Trophoblast cell (in vitro differentiated cells and primary cell): ENCODE measurements around the gene RTL1.

ENCODE experiments used
- DNase-seq, 2 donors: peaks; one replicate each; pipeline ENCODE4 v3.0.0-alpha.2; 2016
- H2AFZ ChIP-seq: 2 replicates; pipeline ENCODE4 v1.6.1; 2013; ENCODE audit warnings: low read length, moderate library complexity, mild to moderate bottlenecking; ENCODE audit not compliant: insufficient read depth, poor library complexity
- H2AK5ac ChIP-seq: 2 replicates; pipeline ENCODE4 v1.6.1; 2013; ENCODE audit warnings: mild to moderate bottlenecking, low read length
- H2BK120ac ChIP-seq: 2 replicates; pipeline ENCODE4 v1.6.1; 2013; ENCODE audit warnings: low read length, mild to moderate bottlenecking, moderate library complexity; ENCODE audit not compliant: insufficient read depth, poor library complexity
- H2BK12ac ChIP-seq: 2 replicates; pipeline ENCODE4 v1.6.1; 2013; ENCODE audit warnings: mild to moderate bottlenecking, low read length, moderate library complexity
- H2BK5ac ChIP-seq: 2 replicates; pipeline ENCODE4 v1.6.1; 2013; ENCODE audit warnings: low read length, low read depth, moderate library complexity, mild to moderate bottlenecking; ENCODE audit not compliant: poor library complexity
- H3K14ac ChIP-seq: 2 replicates; pipeline ENCODE4 v1.6.1; 2013; ENCODE audit warnings: mild to moderate bottlenecking, low read length
- H3K18ac ChIP-seq: 2 replicates; pipeline ENCODE4 v1.6.1; 2013; ENCODE audit warnings: mild to moderate bottlenecking, low read length
- H3K23ac ChIP-seq: 2 replicates; pipeline ENCODE4 v1.6.1; 2013; ENCODE audit warnings: low read length
- H3K27ac ChIP-seq: 2 replicates; pipeline ENCODE4 v1.5.1; 2013; ENCODE audit warnings: low read depth, mild to moderate bottlenecking, inconsistent platforms, low read length, moderate library complexity
- H3K27me3 ChIP-seq: 2 replicates; pipeline ENCODE4 v1.6.1; 2013; ENCODE audit warnings: inconsistent platforms, mild to moderate bottlenecking, low read length, moderate library complexity; ENCODE audit not compliant: insufficient read depth
- H3K36me3 ChIP-seq, 2 experiments: 1 replicate in 1 of 2; 2 replicates in 1 of 2; pipeline ENCODE4 v1.6.1; 2013; ENCODE audit warnings: low read length in 2 of 2, mild to moderate bottlenecking in 2 of 2, moderate library complexity in 1 of 2; ENCODE audit not compliant: insufficient read depth in 2 of 2, control insufficient read depth in 1 of 2
- H3K4ac ChIP-seq: 2 replicates; pipeline ENCODE4 v1.6.1; 2013; ENCODE audit warnings: low read depth, mild to moderate bottlenecking, low read length, moderate library complexity
- H3K4me1 ChIP-seq, 2 experiments: 1 replicate in 1 of 2; 2 replicates in 1 of 2; pipeline ENCODE4 v1.6.1; 2013; ENCODE audit warnings: low read length in 2 of 2, mild to moderate bottlenecking in 2 of 2, moderate library complexity in 1 of 2; ENCODE audit not compliant: insufficient read depth in 2 of 2, control insufficient read depth in 1 of 2
- H3K4me2 ChIP-seq: 2 replicates; pipeline ENCODE4 v1.6.1; 2013; ENCODE audit warnings: inconsistent platforms, mild to moderate bottlenecking, low read length, moderate library complexity
- H3K4me3 ChIP-seq: 2 replicates; pipeline ENCODE4 v1.5.1; 2013; ENCODE audit warnings: mild to moderate bottlenecking, low read depth, low read length, inconsistent platforms
- H3K79me1 ChIP-seq: one replicate; pipeline ENCODE4 v1.6.1; 2013; ENCODE audit warnings: low read length
- H3K79me2 ChIP-seq: 2 replicates; pipeline ENCODE4 v1.6.1; 2013; ENCODE audit warnings: low read length, mild to moderate bottlenecking; ENCODE audit not compliant: control insufficient read depth, insufficient read depth, poor library complexity
- H3K9ac ChIP-seq: 2 replicates; pipeline ENCODE4 v1.6.1; 2013; ENCODE audit warnings: mild to moderate bottlenecking, low read length
- H3K9me3 ChIP-seq: 2 replicates; pipeline ENCODE4 v1.6.1; 2013; ENCODE audit warnings: low read depth, mild to moderate bottlenecking, control low read depth, inconsistent platforms, low read length; ENCODE audit not compliant: insufficient read depth
- H4K12ac ChIP-seq: 2 replicates; pipeline ENCODE4 v1.6.1; 2013; ENCODE audit warnings: low read depth, mild to moderate bottlenecking, low read length, moderate library complexity
- H4K8ac ChIP-seq: 2 replicates; pipeline ENCODE4 v1.6.1; 2013; ENCODE audit warnings: low read depth, mild to moderate bottlenecking, low read length, moderate library complexity
- H4K91ac ChIP-seq: one replicate; pipeline ENCODE4 v1.6.1; 2013; ENCODE audit warnings: low read depth, mild to moderate bottlenecking, low read length, moderate library complexity
- WGBS: extraction: QIAGEN DNeasy Blood & Tissue Kit; methylation state at CpG from one replicate; pipeline ENCODE4 v1.1.7; 2013; ENCODE audit warnings: missing lambda C conversion rate; ENCODE audit not compliant: insufficient read length, insufficient coverage; ENCODE audit errors: extremely low coverage; 5-methylcytosine and 5-hydroxymethylcytosine counted together

The RTL1 gene

GRCh38 chr14:100890061-100890850, 13.3 kb downstream of the RTL1 start:
- Histone ChIP-seq H2AFZ (no peak overlapping the region), H3K23ac (no peak overlapping the region), H3K79me2 (no peaks in the 10 kb centered on the region), H2BK12ac (no peak overlapping the region), H2BK5ac (no peak overlapping the region), H3K4me3 (no peak overlapping the region), H3K4me1 (no peaks in the 10 kb centered on the region), H3K4ac (no peak overlapping the region), H3K18ac (no peak overlapping the region), H2BK120ac (no peak overlapping the region), H4K91ac (no peak overlapping the region), H3K4me2 (no peak overlapping the region), H3K36me3 (no peaks in the 10 kb centered on the region), H4K8ac (no peak overlapping the region), H2AK5ac (no peak overlapping the region), H3K27ac (no peak overlapping the region), H3K79me1 (no peaks in the 10 kb centered on the region), H3K9me3 (no peaks in the 10 kb centered on the region), H3K27me3 (no peaks in the 10 kb centered on the region), H3K9ac (no peak overlapping the region), H3K14ac (no peak overlapping the region), H4K12ac (no peak overlapping the region)
- DNase-seq: no peak
- no CpG with 5 or more reads among the region's 8 CpGs for WGBS

- Histone ChIP-seq H3K4ac (no peak overlapping the region), H3K4me1 (no peaks in the 10 kb centered on the region), H3K27ac (no peak overlapping the region), H3K14ac (no peak overlapping the region), H2BK5ac (no peak overlapping the region), H2AFZ (no peak overlapping the region), H3K79me2 (no peaks in the 10 kb centered on the region), H3K18ac (no peak overlapping the region), H2BK12ac (no peak overlapping the region), H3K9ac (no peak overlapping the region), H3K27me3 (no peaks in the 10 kb centered on the region), H3K23ac (no peak overlapping the region), H3K79me1 (no peaks in the 10 kb centered on the region), H4K8ac (no peak overlapping the region), H2AK5ac (no peak overlapping the region), H2BK120ac (no peak overlapping the region), H4K91ac (no peak overlapping the region), H4K12ac (no peak overlapping the region), H3K36me3 (no peaks in the 10 kb centered on the region), H3K4me2 (no peak overlapping the region), H3K4me3 (no peak overlapping the region), H3K9me3 (no peaks in the 10 kb centered on the region)
- DNase-seq: no peak
- WGBS: no CpG with 5 or more reads among the region's 6 CpGs
Measured at GRCh38 chr14:100889641-100890040, 13.9 kb downstream of the RTL1 start.

- H3K4ac ChIP-seq: no peak overlapping the region
- no peak overlapping the region for H3K9ac ChIP-seq
- H3K14ac ChIP-seq: no peak overlapping the region
- H3K18ac ChIP-seq: no peak overlapping the region
- H2BK5ac ChIP-seq: no peak overlapping the region
- H3K23ac ChIP-seq: no peak overlapping the region
- peaks cover under 1% of the 10 kb centered on the region for H3K9me3 ChIP-seq
- no CpG with 5 or more reads among the region's 5 CpGs for WGBS
- no peaks in the 10 kb centered on the region for H3K27me3 ChIP-seq
- no peaks in the 10 kb centered on the region for H3K79me1 ChIP-seq
- no peaks in the 10 kb centered on the region for H3K36me3 ChIP-seq
- H2BK120ac ChIP-seq: no peak overlapping the region
- no peaks in the 10 kb centered on the region for H3K79me2 ChIP-seq
- no peaks in the 10 kb centered on the region for H3K4me1 ChIP-seq
- no peak overlapping the region for H3K4me2 ChIP-seq
- no peak for DNase-seq
- H4K12ac ChIP-seq: no peak overlapping the region
- no peak overlapping the region for H2AFZ ChIP-seq
- no peak overlapping the region for H4K91ac ChIP-seq
- no peak overlapping the region for H2AK5ac ChIP-seq
- H4K8ac ChIP-seq: no peak overlapping the region
- H2BK12ac ChIP-seq: no peak overlapping the region
- no peak overlapping the region for H3K4me3 ChIP-seq
- no peak overlapping the region for H3K27ac ChIP-seq
Measured at GRCh38 chr14:100888789-100889315, 14.7 kb downstream of the RTL1 start.

GRCh38 chr14:100887728-100888335, 15.7 kb downstream of the RTL1 start:
- no CpG with 5 or more reads among the region's 6 CpGs for WGBS
- no peak overlapping the region for H3K27ac ChIP-seq
- H2AK5ac ChIP-seq: no peak overlapping the region
- H3K9me3 ChIP-seq: peaks cover 10% of the 10 kb centered on the region
- H3K79me2 ChIP-seq: no peaks in the 10 kb centered on the region
- no peak for DNase-seq
- no peaks in the 10 kb centered on the region for H3K4me1 ChIP-seq
- H3K79me1 ChIP-seq: no peaks in the 10 kb centered on the region
- no peak overlapping the region for H3K4me2 ChIP-seq
- no peak overlapping the region for H4K91ac ChIP-seq
- no peak overlapping the region for H2BK120ac ChIP-seq
- H4K12ac ChIP-seq: no peak overlapping the region
- no peak overlapping the region for H3K23ac ChIP-seq
- no peak overlapping the region for H3K4me3 ChIP-seq
- no peaks in the 10 kb centered on the region for H3K36me3 ChIP-seq
- no peak overlapping the region for H3K9ac ChIP-seq
- no peak overlapping the region for H3K14ac ChIP-seq
- H3K27me3 ChIP-seq: no peaks in the 10 kb centered on the region
- H3K18ac ChIP-seq: no peak overlapping the region
- no peak overlapping the region for H2AFZ ChIP-seq
- H2BK12ac ChIP-seq: no peak overlapping the region
- H2BK5ac ChIP-seq: no peak overlapping the region
- no peak overlapping the region for H3K4ac ChIP-seq
- no peak overlapping the region for H4K8ac ChIP-seq
